ENCODE data around the gene NLRP13.
"Not testable (repeated sequence)": the region's sequence is repeated elsewhere in the genome, so short reads cannot be mapped to it uniquely, and the experiment has no call there.

The NLRP13 gene

DNA sequence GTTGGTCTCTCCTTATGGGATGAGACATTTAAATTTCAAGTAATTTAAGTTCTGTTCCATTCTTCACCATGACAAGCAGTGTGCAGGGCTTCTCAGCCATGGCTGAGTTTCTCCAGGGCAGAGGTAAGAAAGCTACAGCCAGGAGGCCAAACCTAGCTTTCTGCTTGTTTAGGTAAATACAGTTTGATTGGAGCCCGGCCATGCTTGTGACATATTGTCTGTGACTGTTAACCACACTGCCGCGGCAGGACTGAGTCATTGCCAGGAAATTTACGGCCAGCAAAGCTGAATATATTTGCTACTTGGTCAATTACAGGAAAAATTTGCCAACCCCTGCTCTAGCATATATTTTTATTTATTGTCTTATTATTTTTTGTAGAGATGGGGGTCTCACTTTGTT is 26.2 kb upstream of the NLRP13 start:
- TF ChIP-seq, protein P1, sequence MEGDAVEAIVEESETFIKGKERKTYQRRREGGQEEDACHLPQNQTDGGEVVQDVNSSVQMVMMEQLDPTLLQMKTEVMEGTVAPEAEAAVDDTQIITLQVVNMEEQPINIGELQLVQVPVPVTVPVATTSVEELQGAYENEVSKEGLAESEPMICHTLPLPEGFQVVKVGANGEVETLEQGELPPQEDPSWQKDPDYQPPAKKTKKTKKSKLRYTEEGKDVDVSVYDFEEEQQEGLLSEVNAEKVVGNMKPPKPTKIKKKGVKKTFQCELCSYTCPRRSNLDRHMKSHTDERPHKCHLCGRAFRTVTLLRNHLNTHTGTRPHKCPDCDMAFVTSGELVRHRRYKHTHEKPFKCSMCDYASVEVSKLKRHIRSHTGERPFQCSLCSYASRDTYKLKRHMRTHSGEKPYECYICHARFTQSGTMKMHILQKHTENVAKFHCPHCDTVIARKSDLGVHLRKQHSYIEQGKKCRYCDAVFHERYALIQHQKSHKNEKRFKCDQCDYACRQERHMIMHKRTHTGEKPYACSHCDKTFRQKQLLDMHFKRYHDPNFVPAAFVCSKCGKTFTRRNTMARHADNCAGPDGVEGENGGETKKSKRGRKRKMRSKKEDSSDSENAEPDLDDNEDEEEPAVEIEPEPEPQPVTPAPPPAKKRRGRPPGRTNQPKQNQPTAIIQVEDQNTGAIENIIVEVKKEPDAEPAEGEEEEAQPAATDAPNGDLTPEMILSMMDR (IDR thresholded peaks at IDR 0.05): no peak

DNA sequence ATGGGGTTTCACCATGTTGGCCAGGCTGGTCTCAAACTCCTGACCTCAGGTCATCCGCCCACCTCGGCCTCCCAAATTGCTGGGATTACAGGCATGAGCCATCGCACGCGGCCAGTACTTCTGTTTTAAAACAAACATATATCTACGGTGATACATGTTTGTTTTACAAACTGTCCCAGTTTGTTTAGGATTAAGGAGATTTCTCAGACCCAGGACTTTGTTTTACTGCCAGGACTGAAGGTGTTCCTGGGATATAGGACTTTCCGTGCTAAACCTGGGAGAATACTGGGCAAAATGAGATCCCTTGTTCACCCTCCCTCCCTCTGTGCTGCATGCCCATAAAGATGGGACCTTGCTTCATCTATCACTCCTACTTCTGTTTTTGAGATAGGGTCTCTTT is 24.3 kb upstream of the NLRP13 start:
- H3K36me3 ChIP-seq: no peaks in the 10 kb centered on the region
- H3K27me3 ChIP-seq: no peaks in the 10 kb centered on the region
- no peak overlapping the region for H3K4me3 ChIP-seq (ENCODE audit: low read depth in 1 of 2, low read length in 1 of 2)
- no peaks in the 10 kb centered on the region for H3K9me3 ChIP-seq
- TF ChIP-seq, protein P1 (IDR thresholded peaks at IDR 0.05): no peak
- no peaks in the 10 kb centered on the region for H3K4me1 ChIP-seq (ENCODE audit: control insufficient read depth in 1 of 2, insufficient read depth in 1 of 2, low read depth in 1 of 2, low read length in 1 of 2)
- H3K27ac ChIP-seq: no peak overlapping the region

More for the DNA sequence above, 26.2 kb upstream of the NLRP13 start:
- no peaks in the 10 kb centered on the region for H3K36me3 ChIP-seq
- no peaks in the 10 kb centered on the region for H3K4me1 ChIP-seq (ENCODE audit: control insufficient read depth in 1 of 2, insufficient read depth in 1 of 2, low read depth in 1 of 2, low read length in 1 of 2)
- no peaks in the 10 kb centered on the region for H3K27me3 ChIP-seq
- no peak overlapping the region for H3K4me3 ChIP-seq (ENCODE audit: low read depth in 1 of 2, low read length in 1 of 2)
- H3K27ac ChIP-seq: no peak overlapping the region
- H3K9me3 ChIP-seq: no peaks in the 10 kb centered on the region

DNA sequence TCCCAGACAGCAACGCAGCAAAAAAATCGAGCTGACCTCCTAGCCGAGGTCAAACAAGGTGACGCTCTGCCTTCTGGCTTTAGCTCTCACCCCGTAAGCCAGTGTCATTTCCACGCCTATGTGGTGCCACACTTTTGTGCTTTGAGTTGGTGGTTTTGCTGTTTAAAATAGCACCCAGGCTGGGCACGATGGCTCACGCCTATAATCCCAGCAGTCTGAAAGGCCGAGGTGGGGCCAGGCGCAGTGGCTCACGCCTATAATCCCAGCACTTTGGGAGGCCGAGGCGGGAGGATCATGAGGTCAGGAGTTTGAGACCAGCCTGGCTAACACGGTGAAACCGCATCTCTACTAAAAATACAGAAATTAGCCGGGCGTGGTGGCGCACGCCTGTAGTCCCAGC is 18.4 kb upstream of the NLRP13 start:
- H3K27me3 ChIP-seq; H3K4me3 ChIP-seq (ENCODE audit: low read depth in 1 of 2, low read length in 1 of 2); H3K4me1 ChIP-seq (ENCODE audit: control insufficient read depth in 1 of 2, insufficient read depth in 1 of 2, low read depth in 1 of 2, low read length in 1 of 2); H3K36me3 ChIP-seq; H3K27ac ChIP-seq; H3K9me3 ChIP-seq: not testable (repeated sequence)

DNA sequence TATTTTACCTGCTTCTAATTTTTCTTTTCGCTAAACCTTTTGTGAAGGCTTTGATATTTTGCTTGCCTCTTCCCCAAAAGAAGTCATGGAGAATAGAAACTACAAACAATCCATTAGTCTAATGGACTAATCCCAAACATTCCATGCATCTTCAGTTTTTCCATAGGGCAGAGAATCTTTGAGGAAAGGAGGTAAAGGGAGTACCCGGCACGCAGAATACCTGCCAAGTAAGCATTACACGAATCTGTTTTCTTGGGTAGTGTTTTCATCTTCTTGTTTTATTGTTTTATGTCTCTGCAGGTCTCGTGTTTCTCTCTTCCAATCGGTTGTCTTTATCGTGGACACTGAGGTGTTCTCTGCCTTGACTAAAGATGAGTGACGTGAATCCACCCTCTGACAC is 15.4 kb upstream of the NLRP13 start, which contains the start of gene NLRP8:
NLRP8 (plus strand) TSS at position 301 of the 400 bp plus-strand sequence.
- peaks cover 5% of the 10 kb centered on the region for H3K9me3 ChIP-seq
- H3K4me3 ChIP-seq (ENCODE audit: low read depth in 1 of 2, low read length in 1 of 2): no peak within 1 kb of the TSS
- TF ChIP-seq, protein P1 (IDR thresholded peaks at IDR 0.05): no peak
- H3K27me3 ChIP-seq: no peaks in the 10 kb centered on the region
- no peaks in the 10 kb centered on the region for H3K4me1 ChIP-seq (ENCODE audit: control insufficient read depth in 1 of 2, insufficient read depth in 1 of 2, low read depth in 1 of 2, low read length in 1 of 2)
- no peak within 1 kb of the TSS for H3K27ac ChIP-seq
- H3K36me3 ChIP-seq: no peaks in the 10 kb centered on the region

DNA sequence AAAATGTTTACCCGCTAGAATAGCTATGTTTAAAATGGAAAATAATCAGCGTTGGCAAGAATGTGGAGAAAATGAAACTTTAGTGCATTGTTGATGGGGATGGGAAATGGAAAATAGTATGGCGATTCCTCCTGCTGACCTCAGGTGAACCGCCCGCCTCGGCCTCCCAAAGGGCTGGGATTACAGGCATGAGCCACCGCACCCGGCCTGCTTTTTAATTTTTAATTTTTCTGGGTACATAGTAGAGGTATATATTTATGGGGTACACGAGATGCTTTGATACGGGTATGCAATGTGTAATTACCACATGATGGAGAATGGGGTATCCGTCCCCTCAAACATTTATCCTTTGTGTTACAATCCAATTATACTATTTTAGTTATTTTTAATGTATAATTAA is 8.2 kb upstream of the NLRP13 start:
- Histone ChIP-seq H3K9me3 (no peaks in the 10 kb centered on the region), H3K4me1 (ENCODE audit: control insufficient read depth in 1 of 2, insufficient read depth in 1 of 2, low read depth in 1 of 2, low read length in 1 of 2) (no peaks in the 10 kb centered on the region), H3K36me3 (no peaks in the 10 kb centered on the region), H3K27me3 (no peaks in the 10 kb centered on the region), H3K27ac (no peak overlapping the region), H3K4me3 (ENCODE audit: low read depth in 1 of 2, low read length in 1 of 2) (no peak overlapping the region)
- TF ChIP-seq, protein P1 (IDR thresholded peaks at IDR 0.05): no peak

DNA sequence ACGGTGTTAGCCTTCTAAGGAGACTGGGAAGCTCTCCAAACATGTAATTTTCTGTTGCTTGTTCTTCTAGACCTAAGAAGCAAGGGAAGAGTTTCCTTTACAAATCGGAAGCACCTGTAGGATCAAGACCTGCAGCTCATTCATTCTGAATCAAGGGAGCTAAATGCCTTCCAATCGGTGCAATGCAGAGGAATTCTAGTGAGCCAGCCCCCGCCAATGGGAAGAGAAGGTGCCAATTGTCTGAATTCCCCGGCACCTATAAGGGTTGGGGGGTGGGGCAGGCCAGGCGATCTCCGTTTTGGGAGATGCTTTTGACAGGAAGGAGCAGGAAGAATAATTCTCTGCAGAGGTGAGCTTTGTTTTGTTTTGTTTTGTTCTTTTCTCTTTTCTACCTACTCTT is 7.1 kb upstream of the NLRP13 start:
- Histone ChIP-seq H3K9me3 (no peaks in the 10 kb centered on the region), H3K4me1 (ENCODE audit: control insufficient read depth in 1 of 2, insufficient read depth in 1 of 2, low read depth in 1 of 2, low read length in 1 of 2) (no peaks in the 10 kb centered on the region), H3K4me3 (ENCODE audit: low read depth in 1 of 2, low read length in 1 of 2) (no peak overlapping the region), H3K27ac (no peak overlapping the region), H3K36me3 (no peaks in the 10 kb centered on the region), H3K27me3 (no peaks in the 10 kb centered on the region)
- TF ChIP-seq, protein P1 (IDR thresholded peaks at IDR 0.05): no peak
